Sigmoid colon (tissue), 7 donors: ENCODE data around the gene KCNAB2. TPM values are rescaled to one million over a fixed set of nuclear protein-coding genes. Genes with fewer than 3 reads are reported as not detected.

Source experiments
- DNase-seq: peaks from one replicate; pipeline ENCODE4 v3.0.0-alpha.2; 2019
- H3K27ac ChIP-seq, 4 donors: fragments of 200-600 bp; sonication (generic); one replicate each; pipeline ENCODE4 v1.5.1; 2016 to 2019; ENCODE audit warnings: mild to moderate bottlenecking in 1 of 4
- H3K27me3 ChIP-seq, 3 donors: fragments of 200-600 bp; sonication (generic); one replicate each; pipeline ENCODE4 v1.5.1; 2019; ENCODE audit warnings: mild to moderate bottlenecking in 1 of 3
- H3K36me3 ChIP-seq, 4 donors: fragments of 200-600 bp; sonication (generic); one replicate each; pipeline ENCODE4 v1.5.1; 2016 to 2019
- H3K4me1 ChIP-seq, 4 donors: fragments of 200-600 bp; sonication (generic); one replicate each; pipeline ENCODE4 v1.5.1; 2017 to 2019
- H3K4me3 ChIP-seq, 4 donors: fragments of 200-600 bp; sonication (generic); one replicate each; pipeline ENCODE4 v1.5.1; 2017 to 2019; ENCODE audit warnings: mild to moderate bottlenecking in 2 of 4, moderate library complexity in 1 of 4
- H3K9me3 ChIP-seq, 4 donors: fragments of 200-600 bp in 3 of 4; sonication (generic) in 3 of 4; one replicate each; pipeline versions ENCODE4 v1.5.1 to v1.6.1; 2013 to 2019
- EP300 ChIP-seq, 4 donors: sonication (generic); formaldehyde crosslinking; IDR thresholded peaks; one replicate each; pipeline ENCODE4 v1.6.1; 2017; ENCODE audit warnings: antibody characterized with exemption in 4 of 4
- POLR2A ChIP-seq, 2 donors: fragments of 450-650 bp; IDR thresholded peaks; one replicate each; pipeline ENCODE4 v1.6.1; 2016; ENCODE audit warnings: antibody characterized with exemption in 2 of 2, mild to moderate bottlenecking in 2 of 2, moderate library complexity in 2 of 2
- POLR2AphosphoS5 ChIP-seq, 4 donors: sonication (generic); formaldehyde crosslinking; IDR thresholded peaks; one replicate each; pipeline ENCODE4 v1.6.1; 2017; ENCODE audit warnings: antibody characterized with exemption in 4 of 4
- WGBS, 2 donors: extraction: QIAGEN DNeasy Blood & Tissue Kit; methylation state at CpG; one replicate each; pipeline ENCODE4 v1.1.7; 2013; 5-methylcytosine and 5-hydroxymethylcytosine counted together
- intact Hi-C: fragments of 100-400 bp; cut with DNase I; formaldehyde crosslinking; loops from one replicate; pipeline ENCODE4 v1.15.1; 2023
- polyA plus RNA-seq, 3 donors: library from polyadenylated mRNA; stranded (reverse); fragments of 200-250 nt; gene quantifications; one replicate each; pipeline ENCODE4 v1.2.3, GENCODE V29; 2013
- total RNA-seq, 4 donors: library from RNA; depleted of rRNA; stranded (reverse); fragments of >200 nt; gene quantifications; one replicate each; pipeline ENCODE4 v1.1.0, GENCODE V29; 2016
- TF ChIP-seq, protein P1 (sequence below), 4 experiments: fragments of 450-650 bp in 3 of 4; fragments of 200-600 bp in 1 of 4; IDR thresholded peaks; one replicate each; pipeline ENCODE4 v1.5.1; 2016 to 2019; ENCODE audit warnings: antibody characterized with exemption in 4 of 4, mild to moderate bottlenecking in 3 of 4, moderate library complexity in 2 of 4
- donor health status: healthy with polysubstance abuse.
- donor health status: Bipolar disorder and iron deficiency.
- donor health status: healthy.

The KCNAB2 gene
- total and polyA plus RNA-seq, 7 donors: 3.0 to 23.5 (median 7.7) TPM

- Histone ChIP-seq H3K27me3 (no peaks in the 10 kb centered on the region), H3K4me3 (no peak overlapping the region), H3K27ac (no peak overlapping the region), H3K4me1 (no peaks in the 10 kb centered on the region), H3K36me3 (no peaks in the 10 kb centered on the region), H3K9me3 (no peaks in the 10 kb centered on the region)
- DNase-seq: no peak
- WGBS, 2 donors: 79 to 90% methylated on average over 15 of the region's 15 CpGs
- no peak for TF ChIP-seq EP300 (IDR thresholded peaks at IDR 0.05)
- no peak for TF ChIP-seq POLR2A (IDR thresholded peaks at IDR 0.05)
- TF ChIP-seq, protein P1, sequence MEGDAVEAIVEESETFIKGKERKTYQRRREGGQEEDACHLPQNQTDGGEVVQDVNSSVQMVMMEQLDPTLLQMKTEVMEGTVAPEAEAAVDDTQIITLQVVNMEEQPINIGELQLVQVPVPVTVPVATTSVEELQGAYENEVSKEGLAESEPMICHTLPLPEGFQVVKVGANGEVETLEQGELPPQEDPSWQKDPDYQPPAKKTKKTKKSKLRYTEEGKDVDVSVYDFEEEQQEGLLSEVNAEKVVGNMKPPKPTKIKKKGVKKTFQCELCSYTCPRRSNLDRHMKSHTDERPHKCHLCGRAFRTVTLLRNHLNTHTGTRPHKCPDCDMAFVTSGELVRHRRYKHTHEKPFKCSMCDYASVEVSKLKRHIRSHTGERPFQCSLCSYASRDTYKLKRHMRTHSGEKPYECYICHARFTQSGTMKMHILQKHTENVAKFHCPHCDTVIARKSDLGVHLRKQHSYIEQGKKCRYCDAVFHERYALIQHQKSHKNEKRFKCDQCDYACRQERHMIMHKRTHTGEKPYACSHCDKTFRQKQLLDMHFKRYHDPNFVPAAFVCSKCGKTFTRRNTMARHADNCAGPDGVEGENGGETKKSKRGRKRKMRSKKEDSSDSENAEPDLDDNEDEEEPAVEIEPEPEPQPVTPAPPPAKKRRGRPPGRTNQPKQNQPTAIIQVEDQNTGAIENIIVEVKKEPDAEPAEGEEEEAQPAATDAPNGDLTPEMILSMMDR (IDR thresholded peaks at IDR 0.05): no peak
- no peak for TF ChIP-seq POLR2AphosphoS5 (IDR thresholded peaks at IDR 0.05)
- intact Hi-C loops: no loop called here
Observed at GRCh38 chr1:6039031-6039430, 6.7 kb upstream of the KCNAB2 start.

DNA sequence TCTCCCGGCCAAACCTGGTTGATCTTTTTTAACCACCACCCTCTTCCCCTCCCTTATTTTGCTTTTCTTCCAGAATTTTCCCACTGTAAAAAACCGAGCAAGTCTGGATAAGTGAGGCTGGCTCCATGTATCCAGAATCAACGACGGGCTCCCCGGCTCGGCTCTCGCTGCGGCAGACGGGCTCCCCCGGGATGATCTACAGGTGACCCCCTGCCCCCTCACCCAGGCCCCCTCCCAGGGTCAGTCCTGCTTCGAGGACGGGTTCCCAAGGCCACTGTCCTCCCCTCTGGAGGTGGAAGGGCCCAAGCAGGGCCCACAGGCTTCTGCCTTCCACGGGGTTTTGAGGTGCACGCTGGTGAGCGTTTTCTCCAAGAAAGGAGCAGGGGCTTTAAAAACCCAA lies 5.2 kb upstream of the KCNAB2 start:
- intact Hi-C loops: no loop called here
- 87 to 89% methylated on average over 15 of the region's 15 CpGs for WGBS, 2 donors
- Histone ChIP-seq H3K4me1 (no peaks in the 10 kb centered on the region), H3K27me3 (no peaks in the 10 kb centered on the region), H3K27ac (no peak overlapping the region), H3K9me3 (no peaks in the 10 kb centered on the region), H3K36me3 (no peaks in the 10 kb centered on the region), H3K4me3 (no peak overlapping the region)
- no peak for TF ChIP-seq EP300 (IDR thresholded peaks at IDR 0.05)
- TF ChIP-seq POLR2AphosphoS5 (IDR thresholded peaks at IDR 0.05): no peak
- TF ChIP-seq, protein P1 (IDR thresholded peaks at IDR 0.05): no peak
- no peak for TF ChIP-seq POLR2A (IDR thresholded peaks at IDR 0.05)
- DNase-seq: no peak

GRCh38 chr1:6040861-6041415 lies 4.8 kb upstream of the KCNAB2 start:
- 83 to 87% methylated on average over 22 of the region's 22 CpGs for WGBS, 2 donors
- TF ChIP-seq POLR2AphosphoS5 (IDR thresholded peaks at IDR 0.05): no peak
- TF ChIP-seq EP300 (IDR thresholded peaks at IDR 0.05): no peak
- TF ChIP-seq, protein P1 (IDR thresholded peaks at IDR 0.05): no peak
- TF ChIP-seq POLR2A (IDR thresholded peaks at IDR 0.05): no peak
- H3K4me1 ChIP-seq: no peaks in the 10 kb centered on the region
- H3K9me3 ChIP-seq: no peaks in the 10 kb centered on the region
- intact Hi-C loops: no loop called here
- no peak for DNase-seq
- no peak overlapping the region for H3K27ac ChIP-seq
- H3K27me3 ChIP-seq: no peaks in the 10 kb centered on the region
- H3K36me3 ChIP-seq: no peaks in the 10 kb centered on the region
- H3K4me3 ChIP-seq: no peak overlapping the region

GRCh38 chr1:6041432-6042062 lies 4.1 kb upstream of the KCNAB2 start:
- Histone ChIP-seq H3K27me3 (no peaks in the 10 kb centered on the region), H3K4me1 (no peaks in the 10 kb centered on the region), H3K36me3 (no peaks in the 10 kb centered on the region), H3K9me3 (no peaks in the 10 kb centered on the region), H3K27ac (no peak overlapping the region), H3K4me3 (no peak overlapping the region)
- no peak for TF ChIP-seq POLR2A (IDR thresholded peaks at IDR 0.05)
- TF ChIP-seq, protein P1 (IDR thresholded peaks at IDR 0.05): peak in 2 of 4 experiments; percentile 18
- TF ChIP-seq EP300 (IDR thresholded peaks at IDR 0.05): no peak
- TF ChIP-seq POLR2AphosphoS5 (IDR thresholded peaks at IDR 0.05): no peak
- DNase-seq: no peak
- intact Hi-C loops: no loop called here
- WGBS, 2 donors: 45 to 70% methylated on average over 20 of the region's 20 CpGs
